DMS153 treated with DMSO at 0.1 percent for 48 hours (cell line): ENCODE data around the gene MYT1.

ENCODE experiments used
- DNase-seq: peaks from one replicate; lab custom pipeline; 2025; ENCODE audit not compliant: unreplicated experiment; lab: John Stamatoyannopoulos, UW

Gene MYT1

GRCh38 chr20:64242003-64242796 is 77.9 kb downstream of the MYT1 start:
- no peak for DNase-seq

- no peak for DNase-seq
Observed at GRCh38 chr20:64242797-64243475, 78.7 kb downstream of the MYT1 start.

GRCh38 chr20:64244281-64244805 is 80.1 kb downstream of the MYT1 start:
- no peak for DNase-seq

GRCh38 chr20:64244870-64245603 is 80.8 kb downstream of the MYT1 start:
- no peak for DNase-seq

GRCh38 chr20:64245746-64246595 is 81.7 kb downstream of the MYT1 start:
- DNase-seq: no peak

GRCh38 chr20:64246616-64247306 is 82.5 kb downstream of the MYT1 start:
- DNase-seq: no peak

- no peak for DNase-seq
Observed at GRCh38 chr20:64247307-64247618, 83.0 kb downstream of the MYT1 start.

GRCh38 chr20:64247970-64248841 is 84.0 kb downstream of the MYT1 start:
- DNase-seq: no peak

- no peak for DNase-seq
Observed at GRCh38 chr20:64250027-64250426, 85.8 kb downstream of the MYT1 start.

- no peak for DNase-seq
Observed at GRCh38 chr20:64253000-64253383, 88.7 kb downstream of the MYT1 start.

- DNase-seq: no peak
Observed at GRCh38 chr20:64253443-64253842, 89.2 kb downstream of the MYT1 start.

GRCh38 chr20:64254156-64254555 is 89.9 kb downstream of the MYT1 start:
- DNase-seq: no peak

- no peak for DNase-seq
Observed at GRCh38 chr20:64254571-64255360, 90.5 kb downstream of the MYT1 start.

GRCh38 chr20:64255361-64256281 is 91.4 kb downstream of the MYT1 start, which contains the start of gene PCMTD2:
Gene PCMTD2 (plus strand): TSS chr20:64255748. CDS start chr20:64259966, 4,218 bp downstream.
- DNase-seq: peak; percentile 58

GRCh38 chr20:64256282-64256935 is 92.2 kb downstream of the MYT1 start:
- DNase-seq: no peak

GRCh38 chr20:64257107-64257757 is 93.0 kb downstream of the MYT1 start:
- DNase-seq: no peak
